DMS 273 treated with DMSO at 0.1 percent for 48 hours (cell line): ENCODE results near the gene EDRF1.
"Not testable (repeated sequence)": the region's sequence is repeated elsewhere in the genome, so short reads cannot be mapped to it uniquely, and the experiment has no call there.

ENCODE experiments used
- DNase-seq: peaks from one replicate; lab custom pipeline; 2025; lab: John Stamatoyannopoulos, UW

Gene EDRF1, protein sequence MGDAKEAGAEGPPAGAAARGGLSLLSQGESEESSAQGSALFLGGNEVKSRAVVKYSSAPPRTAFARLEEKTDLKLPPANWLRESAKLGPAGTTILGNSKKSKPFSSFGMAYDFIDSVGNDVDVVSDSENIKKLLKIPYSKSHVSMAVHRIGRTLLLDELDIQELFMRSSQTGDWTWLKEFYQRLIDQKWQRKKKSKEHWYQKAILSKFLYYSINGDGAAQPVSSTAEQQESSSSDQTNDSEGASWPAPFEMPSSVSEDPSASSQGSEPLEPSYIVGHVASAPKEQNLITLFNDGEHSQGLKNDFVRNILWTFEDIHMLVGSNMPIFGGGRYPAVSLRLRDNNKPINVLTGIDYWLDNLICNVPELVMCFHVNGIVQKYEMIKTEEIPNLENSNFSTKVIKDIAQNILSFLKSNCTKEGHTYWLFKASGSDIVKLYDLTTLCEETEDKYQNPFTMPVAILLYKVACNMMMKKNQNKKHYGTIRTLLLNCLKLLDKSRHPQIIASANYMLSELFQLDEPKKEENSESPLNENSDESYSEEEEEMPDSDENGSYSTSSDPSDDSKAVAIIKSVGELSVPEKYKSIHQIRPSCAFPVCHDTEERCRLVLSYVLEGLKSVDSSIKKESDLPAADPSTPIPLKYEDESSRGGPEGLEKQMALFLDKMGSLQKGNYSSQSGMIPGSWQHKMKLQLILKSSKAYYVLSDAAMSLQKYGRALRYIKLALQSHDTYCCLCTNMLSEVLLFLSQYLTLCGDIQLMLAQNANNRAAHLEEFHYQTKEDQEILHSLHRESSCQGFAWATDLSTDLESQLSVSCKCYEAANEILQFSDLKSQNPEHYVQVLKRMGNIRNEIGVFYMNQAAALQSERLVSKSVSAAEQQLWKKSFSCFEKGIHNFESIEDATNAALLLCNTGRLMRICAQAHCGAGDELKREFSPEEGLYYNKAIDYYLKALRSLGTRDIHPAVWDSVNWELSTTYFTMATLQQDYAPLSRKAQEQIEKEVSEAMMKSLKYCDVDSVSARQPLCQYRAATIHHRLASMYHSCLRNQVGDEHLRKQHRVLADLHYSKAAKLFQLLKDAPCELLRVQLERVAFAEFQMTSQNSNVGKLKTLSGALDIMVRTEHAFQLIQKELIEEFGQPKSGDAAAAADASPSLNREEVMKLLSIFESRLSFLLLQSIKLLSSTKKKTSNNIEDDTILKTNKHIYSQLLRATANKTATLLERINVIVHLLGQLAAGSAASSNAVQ

DNA sequence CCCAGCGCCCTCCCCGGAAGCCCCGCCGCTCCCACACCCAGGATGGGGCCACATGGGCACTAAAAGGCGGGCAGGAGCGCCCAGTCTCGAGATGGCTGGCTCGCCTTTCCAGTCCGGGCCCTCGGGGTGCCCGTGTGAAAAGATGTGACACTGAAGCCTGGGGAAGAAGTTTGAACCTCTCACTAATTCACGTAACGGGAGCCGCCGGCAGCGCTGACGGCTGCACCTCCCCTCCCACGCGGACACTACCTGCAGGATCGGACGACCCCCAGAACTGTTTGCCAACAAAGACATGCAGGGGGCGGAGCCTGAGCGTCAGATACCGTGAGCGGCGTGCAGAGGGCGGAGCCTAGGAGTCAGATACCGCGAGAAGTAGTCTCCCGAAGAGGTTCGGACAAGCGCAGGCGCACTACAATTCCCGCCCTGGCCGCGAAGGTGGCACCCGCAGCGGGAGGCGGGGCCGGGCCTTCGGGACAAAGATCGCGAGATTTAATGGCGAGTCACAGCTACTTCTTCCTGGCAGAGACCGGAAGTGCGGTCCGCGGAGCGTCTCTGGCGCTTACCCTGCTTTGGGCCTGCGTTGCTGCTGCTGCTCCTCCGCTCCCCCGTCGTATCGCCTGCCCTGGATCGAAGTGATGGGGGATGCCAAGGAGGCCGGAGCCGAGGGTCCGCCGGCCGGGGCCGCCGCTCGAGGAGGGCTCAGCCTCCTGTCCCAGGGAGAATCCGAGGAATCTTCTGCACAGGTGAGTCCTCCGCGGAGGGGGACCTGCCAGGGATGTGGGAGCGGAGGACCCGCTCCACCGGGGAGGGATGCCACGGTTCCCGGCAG is at the start of gene EDRF1:
EDRF1 (plus strand) TSS at position 537 of the 829 bp plus-strand sequence; CDS start at position 636, 99 bp downstream.
- peak; percentile 93 for DNase-seq

DNA sequence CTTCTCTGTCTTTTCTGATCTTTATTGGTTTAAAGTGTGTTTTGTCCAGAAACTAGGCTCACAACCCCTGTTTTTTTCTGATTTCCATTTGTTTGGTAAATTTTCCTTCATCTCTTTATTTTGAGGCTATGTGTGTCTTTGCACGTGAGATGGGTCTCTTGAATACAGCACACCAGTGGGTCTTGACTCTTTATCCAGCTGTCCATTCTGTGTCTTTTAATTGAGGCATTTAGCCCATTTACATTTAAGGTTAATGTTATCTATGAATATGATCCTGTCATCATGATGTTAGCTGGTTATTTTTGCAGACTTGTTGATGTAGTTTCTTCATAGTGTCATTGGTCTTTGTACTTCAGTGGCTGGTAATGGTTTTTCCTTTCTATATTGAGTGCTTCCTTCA is 46.6 kb upstream of the EDRF1 start:
- no peak for DNase-seq

DNA sequence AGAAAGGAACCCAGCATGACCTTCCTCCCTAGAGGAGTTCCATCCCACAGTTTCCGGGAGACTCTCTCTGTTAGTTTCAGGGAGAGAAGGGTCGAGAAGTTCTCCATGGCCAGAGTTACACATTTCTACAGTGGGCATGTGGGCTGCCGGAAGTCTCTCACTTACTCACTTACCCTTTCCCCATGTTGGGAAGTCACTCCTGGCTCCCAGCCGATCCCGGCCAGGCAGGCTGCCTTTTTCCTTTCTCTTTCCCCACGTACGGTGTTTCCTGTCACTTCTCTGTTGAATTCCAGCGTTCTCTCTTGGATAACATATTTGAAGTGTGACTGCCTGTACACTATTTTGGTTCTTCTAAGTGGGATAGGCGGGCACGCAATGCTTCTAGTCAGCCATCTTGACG is 40.1 kb upstream of the EDRF1 start:
- no peak for DNase-seq

DNA sequence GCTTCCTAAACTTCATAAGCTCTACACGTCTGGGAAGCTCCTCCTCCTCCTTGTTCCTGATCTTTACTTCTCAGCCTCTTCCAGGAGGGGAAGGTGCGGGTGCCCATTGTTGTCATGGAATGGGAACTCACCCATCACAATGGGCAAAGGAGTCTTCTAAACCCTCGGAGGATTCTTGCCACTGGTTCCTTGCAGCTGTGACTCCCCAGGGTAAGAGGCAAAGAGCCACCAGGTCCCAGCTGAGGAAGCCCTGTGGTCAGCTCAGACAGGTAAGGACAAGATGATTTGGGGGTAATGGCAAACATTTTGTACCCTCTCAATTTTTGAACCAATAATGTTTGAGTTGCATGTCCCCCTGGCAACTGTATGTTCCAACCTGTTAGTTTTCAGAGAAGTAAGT is 36.4 kb upstream of the EDRF1 start, which contains the start of gene TEX36:
TEX36 (minus strand) TSS at position 101 of the 400 bp plus-strand sequence. CDS start 174 bp downstream, outside the sequence.
- DNase-seq: no peak

DNA sequence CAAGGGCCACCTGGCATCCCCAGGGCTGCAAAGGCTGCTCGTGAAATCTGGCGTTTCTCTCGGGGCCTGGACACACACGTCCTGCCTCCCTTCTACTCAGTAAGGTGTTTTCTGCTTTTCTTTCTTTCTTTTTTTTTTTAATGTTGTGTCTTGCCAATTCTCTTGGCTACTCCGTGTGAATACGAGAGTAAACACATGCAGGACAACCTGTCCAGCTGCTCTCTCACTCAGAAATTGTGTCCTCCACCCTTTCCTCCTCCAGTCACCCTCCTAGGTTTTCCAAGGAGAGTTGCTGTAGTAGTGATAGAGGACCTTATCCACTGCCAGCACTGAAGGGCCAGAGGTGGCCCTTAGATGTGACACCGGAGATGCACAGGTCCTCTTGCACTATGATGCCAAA is 35.7 kb upstream of the EDRF1 start:
- no peak for DNase-seq

DNA sequence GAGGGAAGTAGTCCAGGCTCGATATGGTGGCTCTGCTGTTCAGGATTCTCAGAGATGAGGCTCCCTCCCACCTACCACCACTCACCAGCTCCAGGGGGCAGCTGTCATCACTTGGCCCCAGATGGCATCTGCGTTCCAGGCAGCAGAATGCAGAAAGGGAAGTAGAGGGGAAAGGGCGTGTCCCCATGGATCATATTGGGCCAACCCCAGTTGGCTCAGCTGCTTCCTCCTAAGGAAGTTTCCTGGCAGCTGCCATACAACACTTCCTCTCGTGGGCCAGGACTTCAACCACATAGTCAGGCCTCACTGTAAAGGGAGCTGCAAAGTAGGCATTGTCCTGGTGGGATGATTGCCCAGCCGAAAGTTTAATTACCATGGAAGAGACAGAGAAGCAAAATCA is 34.9 kb upstream of the EDRF1 start:
- no peak for DNase-seq

DNA sequence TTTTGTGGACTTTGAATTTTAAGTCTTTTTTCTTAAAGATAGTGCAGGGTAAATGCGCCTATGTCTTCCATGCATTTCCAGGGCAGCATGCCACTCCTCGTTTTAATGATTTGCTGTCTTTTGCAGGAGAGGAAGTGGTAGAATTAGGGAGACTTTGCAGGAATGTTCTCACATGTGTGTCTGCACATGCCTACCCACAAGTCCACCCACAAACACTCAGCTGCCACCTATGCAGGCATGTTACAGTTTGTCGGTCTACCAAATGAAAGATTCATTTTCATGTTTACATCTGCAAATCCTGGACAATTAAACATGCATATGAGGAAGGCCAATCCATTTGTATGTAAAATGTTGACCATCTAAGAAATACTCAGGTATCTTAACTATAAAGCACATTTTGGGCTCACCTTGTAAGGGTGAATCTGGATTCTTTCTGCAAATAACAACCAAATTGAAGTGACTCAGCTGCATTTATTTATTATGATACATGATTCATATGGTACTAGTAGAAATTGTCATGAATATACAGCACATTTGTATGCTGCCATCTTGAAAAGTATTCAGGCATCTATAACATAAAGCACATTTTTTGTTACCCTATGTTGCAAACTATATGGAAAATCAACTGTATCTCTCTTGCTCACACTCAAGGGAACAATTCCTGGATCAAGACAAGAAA is 31.9 kb upstream of the EDRF1 start:
- DNase-seq: no peak

DNA sequence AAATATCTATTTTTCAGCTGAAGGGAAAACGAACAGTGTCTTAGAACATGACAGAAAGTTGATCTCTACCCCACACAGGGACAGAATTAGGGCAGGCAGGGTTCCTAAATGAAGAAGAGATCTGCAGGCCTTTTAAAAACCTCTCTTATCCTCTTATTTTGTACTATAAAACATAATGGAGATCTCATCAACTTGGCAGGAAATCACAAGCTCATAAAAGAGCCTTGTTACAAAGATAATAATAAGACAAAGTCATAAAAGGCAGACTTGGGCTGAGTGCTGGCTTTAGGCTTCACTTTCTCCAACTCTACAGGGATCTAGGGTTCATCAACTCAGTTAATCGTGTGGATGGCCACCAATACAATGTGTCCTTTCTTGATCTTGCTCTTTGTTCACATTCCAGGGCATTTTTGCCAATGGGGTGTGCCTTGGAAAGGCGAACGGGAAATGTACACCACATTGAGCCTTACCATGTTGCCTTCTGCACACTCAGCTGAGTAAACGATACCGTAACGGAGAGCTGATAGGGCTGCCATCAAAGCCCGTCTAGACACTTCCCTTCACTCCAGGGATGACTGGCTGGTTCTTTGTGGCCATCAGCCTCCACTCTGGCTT is 29.4 kb upstream of the EDRF1 start:
- DNase-seq: no peak

DNA sequence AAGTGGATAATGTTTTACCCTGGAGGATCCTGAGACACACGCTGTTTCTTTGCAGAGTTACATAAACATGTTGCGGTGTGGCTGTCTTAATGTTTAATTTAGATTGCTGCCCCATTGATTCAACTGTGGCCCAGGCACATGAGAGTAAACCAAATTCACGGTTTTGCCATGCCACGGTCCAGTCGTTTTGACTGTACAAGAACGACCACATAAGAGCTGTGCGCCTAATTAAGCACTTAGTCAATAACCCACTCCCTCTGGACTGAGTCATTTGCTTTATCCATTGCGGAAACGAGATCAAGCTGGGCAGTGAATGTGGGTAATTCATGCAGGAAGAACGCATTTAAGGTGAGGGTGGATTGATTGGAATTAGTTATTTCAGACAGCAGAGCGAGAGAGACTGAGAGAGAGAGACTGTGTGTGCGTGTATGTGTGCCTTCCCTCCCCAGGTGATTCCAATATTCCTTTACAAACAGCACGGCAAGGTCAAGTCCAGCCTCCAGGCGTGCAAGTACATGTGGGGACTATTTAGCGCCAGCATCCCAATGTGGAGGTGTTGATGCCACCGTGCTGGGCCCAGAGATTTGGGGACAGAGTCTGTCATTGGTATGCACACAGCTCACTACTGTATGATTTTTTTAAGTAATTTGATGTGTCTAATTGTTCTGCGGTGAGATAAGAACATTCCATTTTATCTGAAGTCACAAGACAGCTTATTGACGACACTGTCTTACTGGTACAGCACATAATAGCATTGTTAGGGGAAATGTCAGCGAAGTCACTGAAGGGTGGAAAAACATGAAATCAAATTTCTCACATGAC is 28.1 kb upstream of the EDRF1 start:
- no peak for DNase-seq

DNA sequence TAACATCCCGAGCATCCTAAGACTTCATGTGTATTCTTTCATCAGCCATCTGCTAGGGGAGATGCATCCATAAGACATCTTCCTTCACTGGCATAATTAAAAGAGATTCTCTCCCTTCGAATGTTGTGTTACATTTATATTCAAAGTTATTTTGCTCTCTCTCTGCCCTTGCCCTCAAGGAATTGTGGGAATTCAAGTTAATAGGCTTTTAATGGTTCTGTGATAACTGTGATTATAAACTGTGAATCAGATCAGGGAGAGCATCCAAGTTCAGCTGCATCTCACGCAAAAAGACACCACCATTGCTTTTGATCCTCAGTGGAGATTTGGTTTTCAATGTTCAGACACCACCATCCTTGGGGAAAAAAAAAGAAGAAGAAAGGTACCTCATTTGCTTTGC is 27.3 kb upstream of the EDRF1 start:
- no peak for DNase-seq

DNA sequence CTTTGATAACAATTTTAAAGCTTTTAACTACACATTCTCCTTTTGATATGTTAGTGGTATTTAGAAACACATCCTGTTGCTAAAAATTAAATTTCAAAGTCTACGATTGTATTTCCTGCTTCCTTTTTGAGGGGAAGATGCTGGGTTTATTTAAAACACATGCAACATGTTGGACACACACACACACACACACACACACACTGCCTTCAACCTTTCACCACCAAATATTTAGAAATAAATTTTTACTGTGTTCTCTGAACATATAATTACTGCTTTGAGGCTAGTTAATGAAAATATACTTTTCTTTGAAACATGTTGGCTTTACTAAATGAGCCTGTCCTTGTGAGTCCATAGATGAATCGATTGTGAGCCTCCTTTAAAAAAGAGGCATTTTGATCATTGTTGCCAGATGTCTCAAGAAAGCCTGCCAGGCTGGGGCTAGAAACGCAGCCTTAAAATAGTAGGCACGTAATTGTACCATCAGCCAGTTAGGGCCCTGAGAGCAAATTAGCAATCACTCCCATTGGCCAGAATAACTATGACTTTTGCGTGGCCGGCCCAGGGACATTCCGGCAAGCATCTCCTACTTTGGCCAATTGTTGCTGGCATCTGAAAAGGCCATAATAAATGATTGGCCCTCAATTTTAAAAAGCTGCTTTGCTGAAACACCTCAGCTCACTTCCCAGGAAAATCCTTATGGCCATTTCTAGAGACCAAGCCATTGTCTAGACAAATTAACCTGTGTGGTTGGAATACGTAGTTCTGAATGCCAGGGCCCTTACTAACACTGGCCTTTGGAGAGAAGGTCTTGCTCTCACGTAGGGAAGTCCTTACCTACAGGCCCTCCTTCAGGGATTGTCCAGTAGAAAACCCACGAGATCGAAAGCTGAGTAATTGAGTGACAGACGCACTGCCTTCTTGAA is 26.6 kb upstream of the EDRF1 start:
- DNase-seq: no peak

DNA sequence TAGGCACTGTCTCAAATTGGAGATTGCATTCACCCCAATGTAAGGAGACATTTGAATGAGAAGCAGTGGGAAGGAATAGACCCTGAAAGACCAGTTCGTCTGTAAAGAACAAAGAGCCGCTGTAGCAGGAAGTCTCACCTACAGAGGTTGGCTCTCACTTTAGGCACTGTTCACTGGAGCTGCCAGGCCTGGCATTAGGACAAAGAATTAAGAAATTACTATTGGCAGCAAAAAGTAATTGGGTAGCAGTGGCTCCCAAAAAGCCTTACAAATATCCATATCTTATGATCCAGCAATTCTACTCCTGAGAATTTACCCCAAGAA is 26.0 kb upstream of the EDRF1 start:
- DNase-seq: no peak

DNA sequence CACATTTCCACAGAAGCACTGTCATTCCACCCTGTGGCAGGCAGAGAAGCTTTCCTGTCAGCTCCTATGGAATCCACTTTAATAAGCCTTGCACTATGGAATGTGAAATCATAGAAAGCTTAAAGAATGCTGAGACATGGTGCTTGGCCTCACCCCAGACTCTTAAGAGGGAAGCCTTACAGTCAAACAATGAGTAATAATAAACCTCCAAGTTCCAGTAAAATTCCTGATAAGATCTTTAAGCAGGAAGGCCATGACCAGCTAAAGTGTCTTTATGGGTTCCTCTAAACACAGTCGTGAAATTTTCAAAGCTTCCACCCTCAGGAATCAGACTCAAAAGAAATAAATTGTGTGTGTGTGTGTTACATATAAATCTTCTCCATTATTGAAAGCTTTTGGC is 24.6 kb upstream of the EDRF1 start:
- DNase-seq: no peak

DNA sequence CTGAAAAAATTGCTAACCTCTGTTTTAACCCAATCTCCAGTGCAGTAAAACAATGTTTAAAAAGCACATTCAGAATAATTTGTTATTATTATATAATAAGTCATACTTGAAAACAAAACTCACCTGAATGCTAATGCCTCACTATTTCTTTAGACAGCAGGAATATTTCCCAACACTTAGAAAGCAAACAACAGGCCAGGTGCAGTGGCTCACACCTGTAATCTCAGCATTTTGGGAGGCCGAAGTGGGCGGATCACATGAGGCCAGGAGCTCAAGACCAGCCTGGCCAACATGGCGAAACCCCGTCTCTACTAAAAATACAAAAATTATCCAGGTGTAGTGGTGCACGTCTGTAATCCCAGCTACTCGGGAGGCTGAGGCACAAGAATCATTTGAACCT is 22.6 kb upstream of the EDRF1 start:
- DNase-seq: not testable (repeated sequence)

DNA sequence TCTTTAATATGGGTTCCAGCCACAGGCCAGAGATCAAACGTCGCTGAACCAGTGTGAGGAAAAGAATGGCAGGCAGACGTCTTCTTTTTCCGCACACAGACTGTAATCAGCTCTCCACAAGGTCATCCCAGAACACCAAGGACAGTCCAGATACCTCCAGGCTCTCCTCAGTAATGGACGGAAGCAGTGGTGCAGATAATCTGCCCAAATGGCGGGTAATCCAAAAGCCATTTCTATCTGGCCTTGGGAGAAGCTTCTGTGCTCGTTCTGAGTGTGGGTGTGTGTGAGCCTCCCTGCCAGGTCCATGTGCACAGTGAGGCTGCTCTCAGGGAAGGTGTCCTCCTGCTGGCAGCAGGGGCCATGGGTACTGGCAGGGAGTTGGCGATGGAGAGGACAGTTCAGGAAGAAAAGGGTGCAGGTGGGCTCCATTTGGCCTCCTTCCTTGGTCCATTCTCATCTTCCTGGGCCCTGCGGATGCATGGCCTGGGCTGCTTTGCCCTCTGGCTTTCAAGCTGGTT is 21.0 kb upstream of the EDRF1 start:
- no peak for DNase-seq

DNA sequence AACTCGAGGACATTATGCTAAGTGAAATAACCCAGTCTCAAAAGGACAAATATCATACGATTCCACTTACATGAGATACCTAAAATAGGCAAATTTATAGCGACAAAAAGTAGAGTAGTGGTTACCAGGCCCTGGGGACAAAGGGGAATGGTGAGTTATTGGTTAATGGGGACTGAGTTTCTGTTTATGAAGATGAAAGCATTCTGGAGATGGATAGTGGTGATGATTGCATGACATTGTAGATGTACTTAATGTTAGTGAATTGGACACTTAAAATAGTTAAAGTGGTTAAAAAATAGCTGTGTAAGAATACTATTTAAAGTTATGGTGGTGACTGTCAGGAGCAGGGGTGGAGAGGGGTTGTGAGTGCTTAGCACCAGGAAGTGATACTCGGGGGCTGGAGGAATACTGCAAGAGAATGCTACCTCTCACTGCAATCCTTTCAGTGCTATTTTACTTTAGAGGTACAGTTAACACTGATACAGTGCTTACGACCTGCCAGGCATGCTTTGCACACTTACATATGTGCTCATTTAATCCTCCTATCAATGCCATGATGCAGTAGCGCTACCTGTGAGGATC is 19.9 kb upstream of the EDRF1 start:
- DNase-seq: no peak

DNA sequence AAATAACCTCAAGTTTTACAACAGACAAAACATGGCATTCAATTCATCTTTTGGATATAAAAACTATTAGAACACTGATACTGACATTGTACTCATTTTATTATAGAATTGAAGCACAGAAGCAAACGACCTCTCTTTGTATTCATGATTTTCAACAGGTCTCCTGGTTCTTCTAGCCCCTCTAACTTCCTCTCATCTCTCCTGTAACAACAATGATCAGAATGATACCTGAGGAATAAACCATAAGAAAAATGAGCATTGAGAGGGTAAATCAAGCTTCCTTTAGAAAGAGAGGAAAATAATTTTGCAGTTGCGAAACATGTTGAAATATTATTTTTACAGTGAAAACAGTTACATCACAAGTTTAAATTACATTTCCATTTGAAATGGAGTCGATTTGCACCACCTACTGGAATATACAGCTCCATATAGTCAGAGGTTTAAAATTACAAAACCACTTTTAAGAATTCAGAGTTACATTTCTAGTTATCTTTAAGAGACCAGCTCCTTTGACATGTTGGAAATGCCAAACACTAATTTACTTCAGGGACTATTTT is 19.1 kb upstream of the EDRF1 start:
- DNase-seq: no peak
